Measurements from ENCODE around the gene NCDN.

DNA sequence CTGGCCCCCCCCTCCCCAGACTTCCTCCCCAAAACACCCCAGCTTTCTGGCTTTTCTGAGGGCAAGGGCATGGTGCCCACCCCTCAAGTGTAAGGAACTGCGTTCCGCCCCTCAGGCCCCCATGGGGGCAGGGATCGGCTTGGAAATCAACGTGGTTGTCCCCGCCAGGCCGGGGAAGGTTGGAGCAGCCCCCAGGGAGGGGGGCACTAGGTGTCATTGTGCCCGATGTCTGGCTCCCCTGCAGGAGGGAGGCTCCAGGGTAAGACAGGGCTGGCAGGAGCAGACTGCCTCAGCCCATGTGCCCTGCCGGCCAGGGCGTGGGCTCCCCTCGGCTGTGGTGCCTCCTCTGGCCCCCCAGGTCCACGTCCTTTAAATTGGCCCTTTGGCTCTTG, 8.1 kb downstream of the NCDN start:
- TF ChIP-seq EZH2 (IDR thresholded peaks at IDR 0.05; ENCODE audit: borderline replicate concordance) (no peak), EZH2phosphoT487 (IDR thresholded peaks at IDR 0.05; ENCODE audit: low read depth, severe bottlenecking, unreplicated experiment) (no peak)
- TF ChIP-seq, protein P1, sequence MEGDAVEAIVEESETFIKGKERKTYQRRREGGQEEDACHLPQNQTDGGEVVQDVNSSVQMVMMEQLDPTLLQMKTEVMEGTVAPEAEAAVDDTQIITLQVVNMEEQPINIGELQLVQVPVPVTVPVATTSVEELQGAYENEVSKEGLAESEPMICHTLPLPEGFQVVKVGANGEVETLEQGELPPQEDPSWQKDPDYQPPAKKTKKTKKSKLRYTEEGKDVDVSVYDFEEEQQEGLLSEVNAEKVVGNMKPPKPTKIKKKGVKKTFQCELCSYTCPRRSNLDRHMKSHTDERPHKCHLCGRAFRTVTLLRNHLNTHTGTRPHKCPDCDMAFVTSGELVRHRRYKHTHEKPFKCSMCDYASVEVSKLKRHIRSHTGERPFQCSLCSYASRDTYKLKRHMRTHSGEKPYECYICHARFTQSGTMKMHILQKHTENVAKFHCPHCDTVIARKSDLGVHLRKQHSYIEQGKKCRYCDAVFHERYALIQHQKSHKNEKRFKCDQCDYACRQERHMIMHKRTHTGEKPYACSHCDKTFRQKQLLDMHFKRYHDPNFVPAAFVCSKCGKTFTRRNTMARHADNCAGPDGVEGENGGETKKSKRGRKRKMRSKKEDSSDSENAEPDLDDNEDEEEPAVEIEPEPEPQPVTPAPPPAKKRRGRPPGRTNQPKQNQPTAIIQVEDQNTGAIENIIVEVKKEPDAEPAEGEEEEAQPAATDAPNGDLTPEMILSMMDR (IDR thresholded peaks at IDR 0.05; ENCODE audit: poor library complexity): no peak
